ENCODE measurements around the gene DAB2.
"Not testable (repeated sequence)": the region's sequence is repeated elsewhere in the genome, so short reads cannot be mapped to it uniquely, and the experiment has no call there.

DAB2 gene

DNA sequence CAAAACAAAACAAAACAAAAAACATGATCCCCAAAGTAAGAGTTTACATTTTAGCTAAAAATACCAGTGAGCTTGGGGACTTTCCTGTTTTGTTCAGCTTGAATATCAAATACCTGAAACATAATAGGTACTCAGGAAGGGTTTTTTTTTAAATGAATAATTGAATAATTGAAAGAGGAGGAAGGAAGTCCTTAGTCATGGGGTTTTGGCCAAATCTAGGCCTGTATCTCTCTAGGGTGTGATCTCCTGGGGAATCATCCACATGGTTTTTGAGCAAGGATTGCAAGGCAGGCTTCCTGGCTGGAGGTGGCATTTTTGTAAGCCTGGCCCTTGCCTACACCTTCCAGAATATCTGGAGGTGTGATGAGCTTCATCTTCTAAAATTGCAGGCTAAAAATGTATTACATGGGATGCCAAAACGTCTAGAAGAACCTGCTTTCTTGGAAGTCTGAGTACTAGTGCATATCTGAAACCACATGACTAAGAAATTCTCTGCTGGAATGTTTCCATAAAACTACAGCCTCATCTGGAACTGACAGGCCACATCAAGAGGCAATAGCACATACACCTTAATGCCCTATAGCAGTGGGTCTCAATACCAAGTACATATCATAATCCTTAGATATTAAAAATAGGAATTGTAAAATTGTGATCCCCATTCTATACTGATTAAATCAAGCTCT is 70.9 kb downstream of the DAB2 start:
- Histone ChIP-seq H3K27me3 (ENCODE audit: control insufficient read depth, insufficient read depth, low read length) (no peaks in the 10 kb centered on the region), H3K4me3 (ENCODE audit: low read depth, low read length) (no peak overlapping the region), H3K9ac (ENCODE audit: low read depth, low read length) (no peak overlapping the region), H3K36me3 (ENCODE audit: control insufficient read depth, insufficient read depth, low read length) (no peaks in the 10 kb centered on the region), H3K4me1 (ENCODE audit: control insufficient read depth, insufficient read depth, low read length) (no peaks in the 10 kb centered on the region), H3K9me3 (ENCODE audit: control insufficient read depth, insufficient read depth, low read length) (no peaks in the 10 kb centered on the region)

DNA sequence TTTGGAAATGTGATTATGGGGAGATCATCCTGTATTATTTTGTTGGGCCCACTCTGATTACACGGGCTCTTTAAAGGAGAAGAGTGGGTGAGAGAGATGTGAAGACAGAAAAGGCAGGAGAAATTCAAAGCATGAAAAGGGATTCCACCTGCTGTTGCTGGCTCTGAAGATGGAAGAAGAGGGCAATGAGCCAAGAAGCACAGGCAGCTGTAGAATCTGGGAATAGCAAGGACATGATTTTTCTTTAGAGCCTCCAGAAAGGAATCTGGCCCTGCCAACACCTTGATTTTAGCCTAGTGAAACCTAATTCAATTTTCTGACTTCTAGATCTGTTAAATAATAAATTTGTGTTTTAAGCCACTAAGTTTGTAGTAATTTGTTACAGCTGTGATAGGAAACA is 71.8 kb downstream of the DAB2 start:
- H3K27me3 ChIP-seq (ENCODE audit: control insufficient read depth, insufficient read depth, low read length) = no peaks in the 10 kb centered on the region
- no peak overlapping the region for H3K4me3 ChIP-seq (ENCODE audit: low read depth, low read length)
- no peaks in the 10 kb centered on the region for H3K4me1 ChIP-seq (ENCODE audit: control insufficient read depth, insufficient read depth, low read length)
- H3K9ac ChIP-seq (ENCODE audit: low read depth, low read length) = no peak overlapping the region
- no peaks in the 10 kb centered on the region for H3K36me3 ChIP-seq (ENCODE audit: control insufficient read depth, insufficient read depth, low read length)
- H3K9me3 ChIP-seq (ENCODE audit: control insufficient read depth, insufficient read depth, low read length) = no peaks in the 10 kb centered on the region

DNA sequence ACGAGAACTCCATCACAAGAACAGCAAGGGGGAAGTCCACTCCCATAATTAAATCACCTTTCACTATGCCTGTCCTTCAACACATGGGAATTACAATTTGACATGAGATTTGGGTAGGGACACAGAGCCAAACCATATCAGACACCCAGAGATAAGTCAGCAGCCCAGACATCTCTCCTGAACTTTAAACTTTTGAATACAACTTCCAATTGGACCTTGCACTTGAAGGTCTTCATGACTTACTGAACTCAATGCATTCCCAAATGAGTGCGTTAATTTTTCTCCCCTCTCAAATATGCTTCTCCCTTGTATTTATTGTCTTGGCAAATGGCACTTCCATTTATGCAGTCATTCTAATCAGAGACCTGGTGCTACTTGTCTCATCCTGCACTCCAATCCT is 72.6 kb downstream of the DAB2 start:
- Histone ChIP-seq H3K4me1 (ENCODE audit: control insufficient read depth, insufficient read depth, low read length) (no peaks in the 10 kb centered on the region), H3K4me3 (ENCODE audit: low read depth, low read length) (no peak overlapping the region), H3K27me3 (ENCODE audit: control insufficient read depth, insufficient read depth, low read length) (no peaks in the 10 kb centered on the region), H3K9me3 (ENCODE audit: control insufficient read depth, insufficient read depth, low read length) (no peaks in the 10 kb centered on the region), H3K9ac (ENCODE audit: low read depth, low read length) (no peak overlapping the region), H3K36me3 (ENCODE audit: control insufficient read depth, insufficient read depth, low read length) (no peaks in the 10 kb centered on the region)

DNA sequence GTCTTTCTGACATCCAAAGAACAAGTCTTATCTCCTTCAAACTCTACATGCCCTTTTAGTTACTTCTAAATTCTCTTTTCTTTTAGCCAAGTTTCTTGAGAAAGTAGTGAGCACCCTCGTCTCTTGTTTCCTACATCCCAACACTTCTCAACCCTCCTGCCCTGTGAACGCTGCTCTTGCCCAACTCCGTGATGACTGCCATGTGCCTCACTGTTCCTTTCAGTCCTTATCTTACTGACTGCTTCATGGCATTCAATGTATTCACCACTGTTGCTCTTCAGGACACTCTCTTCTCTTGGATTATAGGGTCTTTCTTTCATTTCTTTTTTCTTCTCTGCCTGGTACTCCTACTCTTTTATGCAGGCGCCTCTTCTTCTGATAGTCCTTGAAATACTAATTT is 75.3 kb downstream of the DAB2 start:
- Histone ChIP-seq H3K4me3 (ENCODE audit: low read depth, low read length) (no peak overlapping the region), H3K36me3 (ENCODE audit: control insufficient read depth, insufficient read depth, low read length) (no peaks in the 10 kb centered on the region), H3K9me3 (ENCODE audit: control insufficient read depth, insufficient read depth, low read length) (no peaks in the 10 kb centered on the region), H3K27me3 (ENCODE audit: control insufficient read depth, insufficient read depth, low read length) (no peaks in the 10 kb centered on the region), H3K9ac (ENCODE audit: low read depth, low read length) (no peak overlapping the region), H3K4me1 (ENCODE audit: control insufficient read depth, insufficient read depth, low read length) (no peaks in the 10 kb centered on the region)

DNA sequence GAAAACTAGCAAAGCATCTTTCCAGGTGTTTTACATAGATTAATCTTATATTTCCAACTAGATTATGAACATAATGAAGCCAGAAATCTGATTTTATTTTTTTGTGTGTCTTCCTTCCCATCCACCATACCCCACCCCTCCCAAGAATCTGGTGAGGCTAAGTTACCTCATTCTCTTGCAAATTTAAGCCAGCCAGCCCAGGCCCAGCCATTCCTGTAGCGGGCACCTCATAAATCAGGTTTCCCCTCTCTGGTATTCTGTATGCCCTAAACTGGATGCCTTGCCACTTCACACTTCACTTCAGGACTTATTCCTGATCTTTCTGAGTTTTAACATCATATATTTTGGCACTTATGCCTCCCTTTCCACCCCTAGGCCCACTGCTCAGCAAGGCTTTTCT is 82.3 kb downstream of the DAB2 start:
- Histone ChIP-seq H3K36me3 (ENCODE audit: control insufficient read depth, insufficient read depth, low read length) (no peaks in the 10 kb centered on the region), H3K27me3 (ENCODE audit: control insufficient read depth, insufficient read depth, low read length) (no peaks in the 10 kb centered on the region), H3K4me1 (ENCODE audit: control insufficient read depth, insufficient read depth, low read length) (no peaks in the 10 kb centered on the region), H3K4me3 (ENCODE audit: low read depth, low read length) (no peak overlapping the region), H3K9me3 (ENCODE audit: control insufficient read depth, insufficient read depth, low read length) (no peaks in the 10 kb centered on the region), H3K9ac (ENCODE audit: low read depth, low read length) (no peak overlapping the region)

DNA sequence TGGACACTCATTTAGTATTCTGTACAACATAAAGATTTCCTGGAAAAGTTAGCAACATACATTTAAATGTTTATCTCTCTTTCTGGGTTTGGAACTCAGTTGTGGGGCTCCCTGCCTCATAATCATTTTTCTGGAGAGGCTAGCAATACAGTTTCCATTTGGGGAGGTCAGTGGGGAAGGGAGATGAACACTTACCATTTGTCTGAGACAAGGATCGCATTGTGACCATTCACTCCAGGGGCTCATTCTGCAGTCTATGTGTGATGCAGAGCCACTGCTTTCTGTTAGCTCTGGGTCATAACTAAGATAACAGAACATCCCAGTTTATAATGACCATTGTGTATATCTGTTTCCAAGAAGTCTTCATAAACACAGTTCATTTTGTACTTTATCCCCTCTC is 82.9 kb downstream of the DAB2 start:
- Histone ChIP-seq H3K27me3 (ENCODE audit: control insufficient read depth, insufficient read depth, low read length) (no peaks in the 10 kb centered on the region), H3K9me3 (ENCODE audit: control insufficient read depth, insufficient read depth, low read length) (no peaks in the 10 kb centered on the region), H3K4me1 (ENCODE audit: control insufficient read depth, insufficient read depth, low read length) (no peaks in the 10 kb centered on the region), H3K36me3 (ENCODE audit: control insufficient read depth, insufficient read depth, low read length) (no peaks in the 10 kb centered on the region), H3K9ac (ENCODE audit: low read depth, low read length) (no peak overlapping the region), H3K4me3 (ENCODE audit: low read depth, low read length) (no peak overlapping the region)

DNA sequence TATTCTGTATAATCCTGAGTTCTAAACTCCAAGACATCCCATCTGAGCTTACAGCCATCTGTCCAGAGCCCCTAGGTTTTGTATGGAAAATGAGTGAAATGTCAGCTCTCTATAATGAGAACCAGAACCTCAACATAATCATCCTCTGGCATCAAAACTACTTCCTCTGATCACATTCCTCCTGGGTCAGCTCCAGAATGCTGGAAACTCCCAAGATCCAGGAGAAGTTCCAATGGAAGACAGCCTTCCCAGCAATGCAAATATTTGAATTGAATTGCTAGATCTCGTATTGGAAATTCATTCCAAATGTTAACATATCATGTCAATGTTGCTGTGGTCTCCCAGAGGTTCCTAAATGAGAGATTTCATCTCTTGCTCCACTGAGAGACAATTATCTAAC is 84.3 kb downstream of the DAB2 start:
- Histone ChIP-seq H3K9me3 (ENCODE audit: control insufficient read depth, insufficient read depth, low read length) (no peaks in the 10 kb centered on the region), H3K27me3 (ENCODE audit: control insufficient read depth, insufficient read depth, low read length) (no peaks in the 10 kb centered on the region), H3K36me3 (ENCODE audit: control insufficient read depth, insufficient read depth, low read length) (no peaks in the 10 kb centered on the region), H3K9ac (ENCODE audit: low read depth, low read length) (no peak overlapping the region), H3K4me3 (ENCODE audit: low read depth, low read length) (no peak overlapping the region), H3K4me1 (ENCODE audit: control insufficient read depth, insufficient read depth, low read length) (no peaks in the 10 kb centered on the region)

DNA sequence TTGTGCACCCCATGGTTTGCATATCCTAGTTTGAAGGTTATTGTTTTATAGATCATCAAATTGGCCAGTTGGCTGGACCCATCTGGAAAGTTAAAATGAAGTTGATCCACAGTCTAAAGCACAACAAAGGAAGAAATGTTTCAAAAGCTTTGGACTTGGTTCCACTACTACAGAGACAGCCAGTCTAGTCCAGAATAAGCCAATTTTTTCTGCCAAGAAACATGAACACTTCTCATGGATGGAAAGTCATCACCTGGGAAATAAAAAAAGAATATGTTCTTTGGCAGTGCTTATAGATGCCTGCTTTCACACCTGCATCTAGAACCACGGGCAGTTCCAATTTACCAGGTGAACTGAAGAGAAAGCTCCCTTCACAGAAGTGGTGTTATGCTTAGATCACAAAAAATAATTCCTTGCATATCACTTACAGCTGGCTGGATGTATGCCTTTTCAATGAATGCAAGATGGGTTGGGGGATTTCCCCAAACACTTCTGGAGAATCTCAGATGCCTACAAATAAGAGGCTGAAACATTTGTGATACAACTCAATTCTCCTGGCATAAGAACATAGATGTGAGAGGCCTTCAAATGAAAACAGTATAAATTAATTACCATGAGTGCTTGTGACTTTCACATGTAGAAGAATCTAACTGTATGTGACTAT is 87.4 kb downstream of the DAB2 start:
- Histone ChIP-seq H3K9ac (ENCODE audit: low read depth, low read length) (no peak overlapping the region), H3K4me3 (ENCODE audit: low read depth, low read length) (no peak overlapping the region), H3K9me3 (ENCODE audit: control insufficient read depth, insufficient read depth, low read length) (peaks cover 5% of the 10 kb centered on the region)

DNA sequence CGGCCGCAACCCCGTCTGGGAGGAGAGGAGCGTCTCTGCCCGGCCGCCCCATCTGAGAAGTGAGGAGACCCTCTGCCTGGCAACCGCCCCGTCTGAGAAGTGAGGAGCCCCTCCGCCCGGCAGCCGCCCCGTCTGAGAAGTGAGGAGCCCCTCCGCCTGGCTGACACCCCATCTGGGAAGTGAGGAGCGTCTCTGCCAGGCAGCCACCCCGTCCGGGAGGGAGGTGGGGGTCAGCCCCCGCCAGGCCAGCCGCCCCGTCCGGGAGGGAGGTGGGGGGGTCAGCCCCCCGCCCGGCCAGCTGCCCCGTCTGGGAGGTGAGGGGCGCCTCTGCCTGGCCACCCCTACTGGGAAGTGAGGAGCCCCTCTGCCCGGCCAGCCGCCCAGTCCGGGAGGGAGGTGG is 90.5 kb downstream of the DAB2 start:
- not testable (repeated sequence) for H3K9ac ChIP-seq (ENCODE audit: low read depth, low read length); H3K4me1 ChIP-seq (ENCODE audit: control insufficient read depth, insufficient read depth, low read length); H3K36me3 ChIP-seq (ENCODE audit: control insufficient read depth, insufficient read depth, low read length); H3K9me3 ChIP-seq (ENCODE audit: control insufficient read depth, insufficient read depth, low read length); H3K4me3 ChIP-seq (ENCODE audit: low read depth, low read length); H3K27me3 ChIP-seq (ENCODE audit: control insufficient read depth, insufficient read depth, low read length)

More for the DNA sequence above, 87.4 kb downstream of the DAB2 start:
- H3K36me3 ChIP-seq (ENCODE audit: control insufficient read depth, insufficient read depth, low read length) = no peaks in the 10 kb centered on the region
- no peaks in the 10 kb centered on the region for H3K27me3 ChIP-seq (ENCODE audit: control insufficient read depth, insufficient read depth, low read length)
- no peaks in the 10 kb centered on the region for H3K4me1 ChIP-seq (ENCODE audit: control insufficient read depth, insufficient read depth, low read length)

DNA sequence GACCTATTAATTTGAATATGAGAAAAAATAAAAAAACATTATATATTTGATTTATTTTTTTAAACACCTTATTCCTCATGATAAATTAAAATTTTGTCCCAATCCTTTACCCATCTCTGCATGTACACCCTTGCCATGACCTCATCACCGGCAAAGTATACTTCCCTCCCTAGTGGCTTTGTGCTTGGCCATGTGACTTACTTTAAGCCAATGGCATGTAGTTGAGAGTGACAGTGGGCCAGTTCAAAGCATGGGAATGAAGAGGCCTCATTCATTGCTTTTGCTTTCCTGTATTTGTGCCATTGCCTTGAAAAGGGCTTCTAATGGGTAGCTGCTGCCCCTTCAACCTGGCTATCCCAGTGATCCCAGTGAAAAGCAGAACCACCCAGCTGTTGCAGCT is 91.7 kb downstream of the DAB2 start:
- no peaks in the 10 kb centered on the region for H3K36me3 ChIP-seq (ENCODE audit: control insufficient read depth, insufficient read depth, low read length)
- H3K9me3 ChIP-seq (ENCODE audit: control insufficient read depth, insufficient read depth, low read length) = peaks cover 5% of the 10 kb centered on the region

DNA sequence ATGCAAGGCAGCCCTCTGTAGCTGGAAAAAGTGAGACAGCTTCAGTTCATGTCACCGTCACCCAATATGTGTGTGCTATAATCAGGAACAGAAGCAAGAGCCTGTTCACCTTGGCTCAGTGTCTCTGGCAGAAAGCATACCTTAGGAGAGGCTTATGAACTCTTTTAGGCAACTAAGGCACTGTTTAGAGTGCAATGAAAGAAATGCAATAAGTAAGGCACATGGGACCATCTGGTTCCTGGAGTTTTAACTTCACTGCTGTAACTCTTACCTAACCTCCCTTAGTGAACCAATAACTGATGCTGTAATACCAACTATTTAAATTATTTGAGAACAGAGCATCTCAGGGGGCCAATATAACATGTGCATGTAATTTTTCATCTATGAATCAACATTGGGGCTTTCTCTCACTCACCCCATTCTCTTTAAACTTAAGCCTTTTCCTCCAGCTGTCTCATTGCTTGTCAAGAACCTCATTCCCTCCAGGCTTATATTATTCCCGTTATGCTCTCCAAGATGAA is 92.9 kb downstream of the DAB2 start:
- no peak overlapping the region for H3K4me3 ChIP-seq (ENCODE audit: low read depth, low read length)
- peaks cover 5% of the 10 kb centered on the region for H3K9me3 ChIP-seq (ENCODE audit: control insufficient read depth, insufficient read depth, low read length)
- H3K27me3 ChIP-seq (ENCODE audit: control insufficient read depth, insufficient read depth, low read length) = no peaks in the 10 kb centered on the region
- no peak overlapping the region for H3K9ac ChIP-seq (ENCODE audit: low read depth, low read length)
- no peaks in the 10 kb centered on the region for H3K4me1 ChIP-seq (ENCODE audit: control insufficient read depth, insufficient read depth, low read length)
- H3K36me3 ChIP-seq (ENCODE audit: control insufficient read depth, insufficient read depth, low read length) = no peaks in the 10 kb centered on the region

More for the DNA sequence above, 91.7 kb downstream of the DAB2 start:
- H3K4me1 ChIP-seq (ENCODE audit: control insufficient read depth, insufficient read depth, low read length) = no peaks in the 10 kb centered on the region
- H3K4me3 ChIP-seq (ENCODE audit: low read depth, low read length) = no peak overlapping the region
- H3K27me3 ChIP-seq (ENCODE audit: control insufficient read depth, insufficient read depth, low read length) = no peaks in the 10 kb centered on the region
- no peak overlapping the region for H3K9ac ChIP-seq (ENCODE audit: low read depth, low read length)

DNA sequence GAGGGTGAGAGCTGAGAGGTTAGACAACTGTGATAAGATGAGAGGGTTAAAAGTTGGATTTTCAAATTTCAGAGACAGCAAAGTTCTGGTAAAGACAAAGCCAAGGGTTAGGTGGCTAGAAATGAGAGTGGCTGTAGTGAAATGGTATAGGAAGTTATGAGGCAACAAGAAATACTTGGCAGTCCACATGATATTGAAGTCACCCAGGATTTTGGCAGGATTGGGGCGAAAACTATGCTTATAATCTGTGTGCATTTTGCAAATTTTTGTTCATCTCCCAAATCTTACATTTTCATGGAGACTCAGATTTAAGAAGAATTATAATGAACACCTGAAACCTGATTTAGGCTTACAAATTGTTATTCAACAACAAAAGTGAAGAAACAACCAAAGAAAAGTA is 96.0 kb downstream of the DAB2 start:
- Histone ChIP-seq H3K36me3 (ENCODE audit: control insufficient read depth, insufficient read depth, low read length) (no peaks in the 10 kb centered on the region), H3K4me1 (ENCODE audit: control insufficient read depth, insufficient read depth, low read length) (no peaks in the 10 kb centered on the region), H3K9me3 (ENCODE audit: control insufficient read depth, insufficient read depth, low read length) (peaks cover 5% of the 10 kb centered on the region), H3K9ac (ENCODE audit: low read depth, low read length) (no peak overlapping the region), H3K4me3 (ENCODE audit: low read depth, low read length) (no peak overlapping the region), H3K27me3 (ENCODE audit: control insufficient read depth, insufficient read depth, low read length) (no peaks in the 10 kb centered on the region)

All from iPS-15b (cell line).